T-helper 17 cell (primary cell): ENCODE data around the gene USP40. TPM values are rescaled to one million over a fixed set of nuclear protein-coding genes. Genes with fewer than 3 reads are reported as not detected.

Experiments used
- ATAC-seq: fragments of 150-1000 bp; cut with Tn5 transposase; 2 replicates; pipeline ENCODE4 v1.10.0; 2021; ENCODE audit warnings: mild to moderate bottlenecking, moderate library complexity
- DNase-seq, 3 donors: peaks; one replicate each; pipeline versions ENCODE4 v3.0.0 to v3.0.0-alpha.2; 2020 to 2021
- H3K9me3 ChIP-seq: one replicate; pipeline ENCODE4 v1.7.0; 2013; ENCODE audit warnings: low read length, mild to moderate bottlenecking; ENCODE audit not compliant: control insufficient read depth, poor library complexity, severe bottlenecking
- H3K27ac Mint-ChIP-seq: one replicate; pipeline ENCODE4 v1.8.0; 2022; ENCODE audit warnings: mild to moderate bottlenecking, moderate library complexity, mixed read lengths
- H3K27me3 Mint-ChIP-seq: one replicate; pipeline ENCODE4 v1.8.0; 2022; ENCODE audit warnings: mixed read lengths
- H3K36me3 Mint-ChIP-seq: one replicate; pipeline ENCODE4 v1.8.0; 2022; ENCODE audit warnings: low read depth, mixed read lengths
- H3K4me1 Mint-ChIP-seq: one replicate; pipeline ENCODE4 v1.8.0; 2022; ENCODE audit warnings: mild to moderate bottlenecking, mixed read lengths
- H3K4me3 Mint-ChIP-seq: one replicate; pipeline ENCODE4 v1.8.0; 2022; ENCODE audit warnings: mild to moderate bottlenecking, moderate library complexity, mixed read lengths
- total RNA-seq, 4 donors: library from RNA in 2 of 4; stranded (reverse) in 2 of 4; gene quantifications; one replicate each; pipeline ENCODE4 v1.2.3 and lab custom pipeline; 2022 to 2026

USP40 gene
- total RNA-seq, 2 donors from 2014 or later: 10.7 to 14.0 TPM

DNA sequence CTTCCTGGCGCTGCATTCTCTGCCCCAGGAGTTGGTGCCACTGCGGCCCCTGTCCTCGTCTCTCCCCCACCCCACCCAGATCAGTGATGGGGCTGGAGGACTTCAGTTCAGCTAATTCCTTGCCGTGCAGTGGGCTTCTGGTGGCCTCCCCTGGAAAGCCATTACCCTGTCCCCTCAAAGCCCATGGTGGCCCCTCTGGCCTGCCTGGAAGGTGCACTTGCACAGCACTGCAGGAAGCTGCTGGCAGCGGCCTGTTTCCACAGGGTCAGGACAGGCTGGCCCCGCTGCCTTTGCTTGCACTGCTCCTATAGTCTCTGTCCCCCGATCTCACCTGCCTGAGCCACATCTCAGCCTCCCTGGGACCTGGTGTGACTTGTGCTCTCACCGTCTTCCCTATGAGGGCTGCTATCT lies 105.1 kb downstream of the USP40 start:
- Mint-ChIP-seq H3K36me3 (peaks cover 18% of the 10 kb centered on the region), H3K4me3 (no peak overlapping the region), H3K27ac (peak overlapping the region; percentile 34), H3K4me1 (peaks cover 12% of the 10 kb centered on the region), H3K27me3 (no peaks in the 10 kb centered on the region)
- no peak for ATAC-seq
- H3K9me3 ChIP-seq: no peaks in the 10 kb centered on the region
- DNase-seq: no peak

DNA sequence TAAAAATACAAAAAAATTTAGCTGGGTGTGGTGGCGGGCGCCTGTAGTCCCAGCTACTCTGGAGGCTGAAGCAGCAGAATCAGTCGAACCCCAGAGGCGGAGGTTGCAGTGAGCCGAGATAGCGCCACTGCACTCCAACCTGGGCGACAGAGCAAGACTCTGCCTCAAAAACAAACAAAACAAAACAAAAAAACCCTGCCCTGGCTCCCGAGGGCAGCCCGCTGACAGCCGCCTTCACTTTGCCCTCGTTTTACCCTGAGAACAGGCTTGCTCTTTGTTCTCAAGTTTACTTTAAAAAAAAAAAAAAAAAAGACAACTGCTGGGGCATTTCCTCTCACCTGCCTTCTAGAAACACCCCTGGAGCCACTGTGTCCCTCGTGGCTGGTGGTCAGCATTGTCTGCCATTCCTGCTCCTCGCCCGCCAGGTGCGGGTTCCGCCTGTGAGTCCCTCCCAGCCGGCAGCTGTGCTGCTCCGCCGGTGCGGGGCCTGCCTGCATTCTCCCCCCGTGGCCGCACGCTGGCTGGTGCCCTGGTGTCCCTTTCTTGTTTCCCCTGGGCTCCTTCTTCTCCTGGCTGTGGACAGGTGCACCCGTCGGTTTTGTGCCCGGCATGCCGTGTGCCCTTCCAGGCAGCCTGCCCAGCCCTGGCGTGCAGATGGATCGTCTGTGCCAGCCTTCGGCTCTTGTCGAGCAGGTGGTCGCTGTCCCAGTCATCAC lies 105.7 kb downstream of the USP40 start:
- peaks cover 16% of the 10 kb centered on the region for H3K36me3 Mint-ChIP-seq
- peaks cover 10% of the 10 kb centered on the region for H3K4me1 Mint-ChIP-seq
- no peak for DNase-seq
- peak overlapping the region; percentile 34 for H3K27ac Mint-ChIP-seq
- ATAC-seq: no peak
- H3K4me3 Mint-ChIP-seq: no peak overlapping the region
- no peaks in the 10 kb centered on the region for H3K9me3 ChIP-seq
- no peaks in the 10 kb centered on the region for H3K27me3 Mint-ChIP-seq

DNA sequence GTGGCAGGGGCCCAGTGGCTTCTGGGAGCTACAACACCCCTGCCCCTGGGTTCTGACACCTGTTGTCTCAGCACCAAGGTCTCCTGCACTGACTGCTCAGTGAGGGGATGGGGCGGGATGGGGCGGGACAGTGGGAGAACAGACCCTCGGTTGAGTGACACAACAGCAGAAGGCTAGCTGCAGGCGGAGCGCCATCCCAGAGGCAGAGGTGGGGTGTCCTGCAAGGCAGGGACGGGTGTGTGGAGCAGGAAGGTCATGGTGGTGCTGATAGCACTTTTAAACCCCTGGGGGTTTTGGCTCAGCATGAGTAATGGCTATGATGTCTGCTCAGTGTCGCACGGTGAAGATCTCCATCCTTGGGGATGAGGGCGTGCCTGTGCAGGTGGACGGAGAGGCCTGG lies 107.2 kb downstream of the USP40 start:
- Mint-ChIP-seq H3K36me3 (peaks cover 16% of the 10 kb centered on the region), H3K27ac (no peak overlapping the region)
- ATAC-seq: no peak

DNA sequence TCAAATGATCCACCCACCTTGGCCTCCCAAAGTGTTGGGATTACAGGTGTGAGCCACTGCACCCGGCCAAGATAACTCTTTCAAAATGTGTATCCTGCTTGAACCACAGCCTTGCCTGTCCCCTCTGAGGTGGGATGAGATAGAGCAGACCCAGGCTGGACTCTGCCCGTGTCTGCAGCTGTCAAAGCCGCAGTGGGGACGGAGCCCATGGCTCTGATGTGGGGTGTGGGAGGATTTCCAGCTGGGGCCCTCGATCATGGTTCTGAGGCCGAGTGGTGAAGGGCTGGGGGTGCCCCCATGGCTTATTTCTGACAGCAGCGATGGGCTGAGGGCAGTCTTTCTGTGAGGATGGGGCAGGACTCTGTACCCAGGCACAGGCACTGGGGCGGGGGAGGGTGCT lies 107.8 kb downstream of the USP40 start:
- Mint-ChIP-seq H3K36me3 (peaks cover 16% of the 10 kb centered on the region), H3K4me3 (no peak overlapping the region), H3K27ac (no peak overlapping the region), H3K4me1 (peaks cover 10% of the 10 kb centered on the region), H3K27me3 (no peaks in the 10 kb centered on the region)
- no peaks in the 10 kb centered on the region for H3K9me3 ChIP-seq
- no peak for ATAC-seq
- no peak for DNase-seq

More for the DNA sequence above, 107.2 kb downstream of the USP40 start:
- H3K9me3 ChIP-seq: no peaks in the 10 kb centered on the region
- no peak overlapping the region for H3K4me3 Mint-ChIP-seq
- H3K4me1 Mint-ChIP-seq: peaks cover 10% of the 10 kb centered on the region
- no peak for DNase-seq
- H3K27me3 Mint-ChIP-seq: no peaks in the 10 kb centered on the region

DNA sequence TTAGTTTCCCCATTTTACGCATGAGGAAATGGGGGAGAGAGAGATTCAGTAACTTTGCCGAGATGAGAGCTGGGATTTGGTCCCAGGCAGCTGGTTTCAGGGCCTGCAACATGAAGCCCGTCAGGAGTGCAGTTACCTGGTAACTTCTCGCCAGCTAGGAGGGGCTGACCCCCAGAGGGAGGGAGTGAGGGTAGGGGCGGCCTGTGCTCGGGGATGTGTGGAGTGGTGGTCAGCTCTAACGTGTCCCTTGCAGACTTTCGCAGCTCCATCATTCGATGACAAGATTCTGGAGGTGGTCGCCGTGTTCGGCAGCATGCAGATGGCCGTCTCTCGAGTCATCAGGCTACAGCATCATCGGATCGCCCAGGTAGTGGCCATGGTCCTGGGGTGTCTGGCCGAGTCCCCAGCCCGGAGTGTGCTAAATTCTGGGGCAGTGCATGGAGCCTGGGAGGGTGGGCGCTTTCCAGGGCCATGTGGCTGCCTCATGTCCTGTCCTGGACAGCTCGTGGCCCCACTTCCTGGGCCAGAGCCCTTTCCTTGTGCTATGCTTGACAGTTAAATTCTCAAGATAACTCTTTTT lies 108.5 kb downstream of the USP40 start:
- H3K4me3 Mint-ChIP-seq: no peak overlapping the region
- H3K36me3 Mint-ChIP-seq: peaks cover 10% of the 10 kb centered on the region
- no peaks in the 10 kb centered on the region for H3K27me3 Mint-ChIP-seq
- ATAC-seq (no peak), DNase-seq (no peak)
- H3K9me3 ChIP-seq: no peaks in the 10 kb centered on the region
- no peak overlapping the region for H3K27ac Mint-ChIP-seq
- H3K4me1 Mint-ChIP-seq: peaks cover 10% of the 10 kb centered on the region

DNA sequence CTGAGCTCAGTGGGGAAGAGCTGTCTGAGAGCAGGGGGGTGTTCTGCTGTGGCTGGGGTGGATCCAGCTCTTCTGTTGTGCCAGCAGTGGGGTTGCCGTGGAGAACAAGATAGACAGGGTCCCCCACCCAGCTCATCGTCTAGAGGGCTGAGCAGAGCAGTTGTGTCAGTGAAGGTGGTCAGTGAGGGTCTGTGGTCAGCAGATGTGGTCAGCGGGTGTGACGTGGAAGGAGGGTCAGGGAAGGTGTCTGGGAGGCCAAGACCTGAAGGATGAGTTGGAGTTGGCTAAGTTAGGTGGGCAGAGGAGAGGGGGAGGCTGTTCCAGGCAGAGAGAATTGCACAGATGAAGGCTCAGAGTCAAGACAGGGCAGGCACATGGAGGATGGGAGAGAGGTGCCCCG lies 109.2 kb downstream of the USP40 start:
- H3K4me3 Mint-ChIP-seq: peak overlapping the region; percentile 12
- ATAC-seq: no peak
- no peak for DNase-seq
- no peak overlapping the region for H3K27ac Mint-ChIP-seq
- H3K36me3 Mint-ChIP-seq: peaks cover 9% of the 10 kb centered on the region
- H3K9me3 ChIP-seq: no peaks in the 10 kb centered on the region
- no peaks in the 10 kb centered on the region for H3K27me3 Mint-ChIP-seq
- H3K4me1 Mint-ChIP-seq: peaks cover 10% of the 10 kb centered on the region

DNA sequence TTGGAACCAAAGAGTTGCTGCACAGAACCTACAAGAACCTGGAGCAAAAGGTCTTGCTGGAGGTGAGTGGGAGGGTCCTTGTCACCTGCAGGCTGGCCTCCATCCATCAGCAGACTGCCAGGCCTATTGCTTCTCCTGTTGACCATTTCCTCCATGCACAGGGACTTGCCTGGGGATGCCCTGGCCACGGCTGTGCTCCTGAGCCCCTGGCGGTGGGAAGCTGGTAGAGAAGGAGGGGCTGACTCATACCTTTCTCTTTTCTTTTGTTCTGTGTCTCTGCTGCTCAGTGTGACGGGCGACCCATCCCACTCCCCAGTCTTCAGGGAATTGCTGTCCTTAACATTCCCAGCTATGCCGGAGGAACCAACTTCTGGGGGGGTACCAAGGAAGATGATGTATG lies 109.6 kb downstream of the USP40 start:
- no peak for DNase-seq
- no peak for ATAC-seq
- peaks cover 7% of the 10 kb centered on the region for H3K4me1 Mint-ChIP-seq
- no peaks in the 10 kb centered on the region for H3K9me3 ChIP-seq
- H3K27me3 Mint-ChIP-seq: no peaks in the 10 kb centered on the region
- no peak overlapping the region for H3K27ac Mint-ChIP-seq
- H3K36me3 Mint-ChIP-seq: peaks cover 7% of the 10 kb centered on the region
- peak overlapping the region; percentile 12 for H3K4me3 Mint-ChIP-seq

DNA sequence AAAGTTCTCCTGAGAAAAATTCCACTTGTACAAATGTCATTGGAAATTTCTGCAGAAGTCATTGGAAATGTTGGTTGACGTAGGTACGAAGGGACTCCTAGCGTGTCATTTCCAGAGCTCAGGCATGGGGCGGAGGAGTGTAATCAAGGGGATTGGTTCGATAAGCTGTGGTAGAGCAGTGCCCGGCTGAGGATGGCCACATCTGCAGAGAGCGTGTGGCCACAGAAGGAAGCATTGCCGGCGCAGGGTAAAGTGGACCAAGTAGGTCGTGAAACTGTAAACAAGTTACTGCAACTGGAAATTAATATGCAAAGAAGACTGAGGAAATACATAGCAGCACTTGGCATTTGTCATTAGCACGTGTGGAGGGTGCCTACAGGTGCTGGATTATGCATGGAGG lies 110.5 kb downstream of the USP40 start:
- ATAC-seq (no peak), DNase-seq (no peak)
- H3K27ac Mint-ChIP-seq: no peak overlapping the region
- H3K27me3 Mint-ChIP-seq: no peaks in the 10 kb centered on the region
- H3K36me3 Mint-ChIP-seq: peaks cover 6% of the 10 kb centered on the region
- no peaks in the 10 kb centered on the region for H3K9me3 ChIP-seq
- no peak overlapping the region for H3K4me3 Mint-ChIP-seq
- H3K4me1 Mint-ChIP-seq: peaks cover 7% of the 10 kb centered on the region

DNA sequence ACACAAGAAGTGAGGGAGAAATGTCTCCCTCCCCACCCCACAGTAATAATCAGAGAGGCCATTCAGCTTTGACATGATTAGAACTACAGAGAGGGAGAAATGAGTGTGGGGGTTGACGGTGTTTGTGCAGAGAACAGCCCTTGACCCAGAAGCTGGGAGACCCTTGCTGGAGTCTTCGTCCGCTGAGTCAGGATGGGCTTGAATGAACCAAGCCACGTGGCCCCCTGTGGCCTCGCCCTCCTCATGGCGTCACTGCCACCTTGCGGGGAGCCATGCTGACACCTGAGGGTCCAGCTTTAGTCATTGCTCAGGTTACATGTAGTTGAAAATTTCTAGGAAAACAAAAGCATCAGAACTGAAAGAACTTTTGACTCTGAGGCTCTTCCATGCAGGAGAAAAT lies 111.1 kb downstream of the USP40 start:
- H3K9me3 ChIP-seq: no peaks in the 10 kb centered on the region
- Mint-ChIP-seq H3K27me3 (no peaks in the 10 kb centered on the region), H3K36me3 (peaks cover 6% of the 10 kb centered on the region), H3K4me3 (no peak overlapping the region), H3K4me1 (peaks cover 7% of the 10 kb centered on the region), H3K27ac (no peak overlapping the region)
- ATAC-seq: no peak
- no peak for DNase-seq

DNA sequence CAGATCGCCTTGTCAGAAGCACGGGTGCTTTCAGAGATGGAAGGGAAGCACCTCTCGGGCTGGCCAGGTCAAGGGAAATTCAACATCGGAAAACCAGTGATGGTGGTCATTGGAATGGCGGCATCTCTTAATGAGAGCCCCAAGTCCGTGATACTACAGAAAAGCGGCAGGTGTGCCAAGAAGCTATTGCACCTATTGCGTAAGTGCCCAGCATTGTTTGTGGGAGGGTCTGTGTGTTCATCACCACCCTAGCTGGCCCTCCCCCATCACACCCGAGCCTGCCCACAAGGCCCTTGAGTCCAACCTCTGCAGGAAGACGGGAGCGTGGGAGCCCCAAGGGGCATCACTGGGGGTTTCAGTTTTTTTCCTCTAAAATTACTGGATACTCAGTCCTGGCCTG lies 111.6 kb downstream of the USP40 start:
- DNase-seq (no peak), ATAC-seq (no peak)

DNA sequence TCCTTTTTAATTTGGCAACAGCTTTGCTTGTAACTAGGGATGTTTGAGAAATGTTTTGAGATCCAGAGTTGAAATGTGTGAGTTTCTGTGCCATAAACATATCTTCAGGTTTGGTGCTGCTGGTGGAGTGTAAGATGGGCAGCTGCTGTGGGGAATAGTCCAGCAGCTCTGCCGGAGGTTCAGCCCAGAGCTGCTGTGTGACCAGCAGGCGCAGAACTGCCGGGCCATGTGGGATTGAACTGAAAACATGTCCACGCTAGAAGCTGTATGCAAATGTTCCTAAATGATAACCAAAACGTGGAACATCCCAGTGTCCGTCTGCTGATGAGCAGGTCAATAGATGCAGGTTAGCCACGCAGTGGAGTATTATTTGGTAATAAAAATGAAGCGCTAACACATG lies 112.7 kb downstream of the USP40 start:
- H3K9me3 ChIP-seq: no peaks in the 10 kb centered on the region
- Mint-ChIP-seq H3K4me1 (peaks cover 7% of the 10 kb centered on the region), H3K27ac (peak overlapping the region; percentile 74), H3K27me3 (no peaks in the 10 kb centered on the region), H3K4me3 (no peak overlapping the region), H3K36me3 (peaks cover 6% of the 10 kb centered on the region)
- ATAC-seq (no peak), DNase-seq (no peak)

More for the DNA sequence above, 111.6 kb downstream of the USP40 start:
- no peaks in the 10 kb centered on the region for H3K27me3 Mint-ChIP-seq
- peak overlapping the region; percentile 74 for H3K27ac Mint-ChIP-seq
- H3K4me1 Mint-ChIP-seq: peaks cover 7% of the 10 kb centered on the region
- H3K4me3 Mint-ChIP-seq: peak overlapping the region; percentile 33
- no peaks in the 10 kb centered on the region for H3K9me3 ChIP-seq
- peaks cover 6% of the 10 kb centered on the region for H3K36me3 Mint-ChIP-seq

DNA sequence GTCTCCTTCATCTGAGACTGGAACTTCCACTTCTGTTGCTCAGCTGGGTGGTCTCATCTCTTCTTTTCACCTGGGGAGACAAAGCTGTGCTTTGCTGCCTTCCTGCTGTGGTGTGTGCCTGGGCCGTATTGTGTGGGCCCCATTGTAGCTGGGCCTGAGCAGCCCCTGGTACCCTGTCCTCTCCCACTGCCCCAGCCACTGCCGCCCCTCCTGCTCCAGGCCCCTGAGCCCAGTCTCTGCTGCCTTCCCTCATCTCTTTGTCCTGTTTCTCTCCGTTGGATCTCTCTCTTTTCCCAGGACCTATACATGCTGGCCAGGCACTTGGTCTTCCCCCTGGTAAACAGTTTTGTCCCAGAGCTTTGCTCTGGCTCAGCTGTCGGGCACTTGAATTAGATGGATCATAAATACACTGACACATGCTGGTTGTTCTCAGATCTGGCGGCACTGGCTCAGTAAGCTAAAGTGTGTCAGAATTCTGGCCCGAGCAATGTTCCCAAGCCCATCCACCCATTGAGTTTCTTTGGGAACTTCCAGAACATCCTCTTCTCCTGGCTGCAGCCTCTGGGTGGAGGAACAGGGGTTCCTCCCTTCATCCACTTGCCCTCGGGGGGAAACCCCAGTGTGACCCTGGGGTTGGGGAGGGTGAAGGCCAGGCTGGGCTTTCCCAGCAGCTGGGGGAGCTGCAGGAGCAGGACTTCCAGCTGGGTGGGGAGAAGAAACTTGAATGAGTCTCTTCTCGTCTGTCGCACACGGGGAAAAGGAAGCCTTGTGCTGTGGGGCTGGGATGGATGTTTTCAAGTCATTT lies 113.3 kb downstream of the USP40 start:
- H3K4me3 Mint-ChIP-seq: no peak overlapping the region

DNA sequence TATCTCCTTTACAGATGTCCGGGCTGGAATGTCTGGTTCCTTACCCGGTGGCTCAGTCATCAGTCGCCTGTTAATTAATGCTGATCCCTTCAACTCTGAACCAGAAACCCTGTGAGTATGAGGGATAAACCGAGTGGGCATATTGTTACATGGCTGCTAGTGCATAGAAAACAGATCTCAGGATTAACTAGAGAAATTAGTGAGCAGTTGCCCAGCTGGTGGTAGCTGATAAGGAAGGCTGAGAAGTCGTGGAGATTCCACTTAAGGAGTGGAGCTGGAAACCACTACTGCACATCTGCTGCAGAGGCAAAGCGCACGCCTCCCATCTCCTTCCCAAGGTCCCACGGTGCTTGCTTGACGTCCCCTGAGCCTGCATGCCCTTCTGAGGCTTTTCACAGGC lies 114.6 kb downstream of the USP40 start:
- H3K4me3 Mint-ChIP-seq: no peak overlapping the region
- H3K9me3 ChIP-seq: no peaks in the 10 kb centered on the region
- no peak for DNase-seq
- H3K27me3 Mint-ChIP-seq: no peaks in the 10 kb centered on the region
- H3K27ac Mint-ChIP-seq: no peak overlapping the region
- peaks cover 2% of the 10 kb centered on the region for H3K4me1 Mint-ChIP-seq
- peaks cover 3% of the 10 kb centered on the region for H3K36me3 Mint-ChIP-seq
- ATAC-seq: no peak

More for the DNA sequence above, 113.3 kb downstream of the USP40 start:
- no peak for ATAC-seq
- Mint-ChIP-seq H3K4me1 (peaks cover 7% of the 10 kb centered on the region), H3K27me3 (no peaks in the 10 kb centered on the region), H3K36me3 (peaks cover 6% of the 10 kb centered on the region), H3K27ac (peak overlapping the region; percentile 74)
- H3K9me3 ChIP-seq: no peaks in the 10 kb centered on the region
- DNase-seq: no peak
